Omental fat pad (tissue), 4 donors: ENCODE measurements around the gene CHST1. TPM values are rescaled to one million over a fixed set of nuclear protein-coding genes. Genes with fewer than 3 reads are reported as not detected.
A peak's percentile ranks its signal among the peaks of the same experiment; 100 is the strongest.

Experiments
- ATAC-seq: fragments of 150-250 bp; one replicate; pipeline ENCODE4 v1.9.1; 2016; ENCODE audit warnings: mild to moderate bottlenecking, moderate library complexity; ENCODE audit not compliant: low FRiP score
- DNase-seq: peaks from one replicate; pipeline ENCODE4 v3.0.0-alpha.2; 2019; ENCODE audit warnings: low spot score
- CTCF ChIP-seq, 3 donors: fragments of 450-650 bp; IDR thresholded peaks; one replicate each; pipeline ENCODE4 v1.5.1; 2016 to 2017; ENCODE audit warnings: antibody characterized with exemption in 3 of 3, mild to moderate bottlenecking in 3 of 3, moderate library complexity in 2 of 3
- total RNA-seq, 4 donors: library from RNA; depleted of rRNA; stranded (reverse); fragments of >200 nt; gene quantifications; one replicate each; pipeline ENCODE4 v1.1.0, GENCODE V29; 2016

The CHST1 gene
- total RNA-seq, 4 donors from 2014 or later, result 0.37 to 8.4 (median 2.7) TPM

DNA sequence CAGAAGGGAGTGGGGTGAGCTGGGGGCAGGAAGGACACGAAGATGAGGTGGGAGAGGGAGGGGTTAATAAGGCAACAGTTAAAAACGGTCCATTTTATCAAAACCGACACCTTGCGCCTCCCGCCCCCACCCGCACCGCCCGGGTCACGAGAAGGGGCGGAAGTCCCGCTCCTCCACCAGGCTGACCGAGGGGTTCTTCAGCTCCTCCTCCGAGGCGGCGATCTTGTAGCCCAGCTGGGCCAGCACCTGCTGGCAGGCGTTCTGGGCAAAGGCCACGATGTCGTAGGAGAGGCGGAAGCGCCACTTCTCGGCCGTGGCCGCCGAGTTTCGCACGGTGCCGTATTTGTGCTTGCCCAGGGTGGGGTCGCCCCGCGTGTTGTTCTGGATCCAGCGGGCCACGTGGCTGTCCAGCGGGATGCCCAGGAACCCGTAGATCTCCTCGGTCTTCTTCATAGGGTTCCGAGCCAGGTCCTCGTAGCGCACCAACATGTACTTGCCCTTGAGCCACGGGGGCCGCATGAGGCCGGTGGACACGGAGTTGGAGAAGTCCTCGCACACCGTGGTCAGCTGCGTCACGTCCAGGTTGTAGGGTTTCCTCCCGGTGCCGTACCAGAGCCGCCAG, 15.8 kb downstream of the CHST1 start:
- DNase-seq, result no peak
- TF ChIP-seq CTCF (IDR thresholded peaks at IDR 0.05), result no peak
- no peak for ATAC-seq

- no peak for ATAC-seq
- TF ChIP-seq CTCF (IDR thresholded peaks at IDR 0.05), result no peak
- DNase-seq, result no peak
Observed at GRCh38 chr11:45648931-45649330, 16.5 kb downstream of the CHST1 start.

DNA sequence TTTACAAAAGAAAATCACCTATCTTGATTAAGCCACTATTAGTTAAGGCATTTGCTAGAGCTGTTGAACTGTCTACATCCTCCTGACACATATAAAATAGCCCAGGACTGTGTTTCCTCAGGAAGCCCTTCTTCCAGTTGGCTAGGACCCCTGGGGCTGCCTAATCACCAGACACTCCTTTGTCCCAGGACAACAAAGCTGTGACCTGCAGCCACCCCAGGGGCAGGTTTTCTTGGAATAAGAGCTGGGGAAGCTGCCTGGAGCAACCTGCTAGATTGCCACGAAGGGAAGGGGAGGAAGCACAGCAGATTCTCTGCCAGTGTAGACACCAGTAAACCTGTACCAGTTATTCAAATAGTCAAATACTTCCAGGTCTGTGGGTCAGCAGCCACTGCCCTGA, 17.6 kb downstream of the CHST1 start:
- ATAC-seq (no peak), DNase-seq (no peak)
- TF ChIP-seq CTCF (IDR thresholded peaks at IDR 0.05), result no peak

GRCh38 chr11:45647329-45647728, 18.1 kb downstream of the CHST1 start:
- ATAC-seq (no peak), DNase-seq (no peak)
- TF ChIP-seq CTCF (IDR thresholded peaks at IDR 0.05), result no peak

GRCh38 chr11:45646275-45646927, 19.0 kb downstream of the CHST1 start:
- ATAC-seq (no peak), DNase-seq (no peak)
- no peak for TF ChIP-seq CTCF (IDR thresholded peaks at IDR 0.05)

GRCh38 chr11:45644981-45645889, 20.2 kb downstream of the CHST1 start:
- DNase-seq (no peak), ATAC-seq (peak; percentile 25)
- no peak for TF ChIP-seq CTCF (IDR thresholded peaks at IDR 0.05)
